ENCODE measurements around the gene BLM. TPM values are rescaled to one million over a fixed set of nuclear protein-coding genes. Genes with fewer than 3 reads are reported as not detected.
"Not testable (repeated sequence)": the region's sequence is repeated elsewhere in the genome, so short reads cannot be mapped to it uniquely, and the experiment has no call there.

BLM gene
- total RNA-seq, 2 donors from 2014 or later = 1.00 to 3.1 TPM

DNA sequence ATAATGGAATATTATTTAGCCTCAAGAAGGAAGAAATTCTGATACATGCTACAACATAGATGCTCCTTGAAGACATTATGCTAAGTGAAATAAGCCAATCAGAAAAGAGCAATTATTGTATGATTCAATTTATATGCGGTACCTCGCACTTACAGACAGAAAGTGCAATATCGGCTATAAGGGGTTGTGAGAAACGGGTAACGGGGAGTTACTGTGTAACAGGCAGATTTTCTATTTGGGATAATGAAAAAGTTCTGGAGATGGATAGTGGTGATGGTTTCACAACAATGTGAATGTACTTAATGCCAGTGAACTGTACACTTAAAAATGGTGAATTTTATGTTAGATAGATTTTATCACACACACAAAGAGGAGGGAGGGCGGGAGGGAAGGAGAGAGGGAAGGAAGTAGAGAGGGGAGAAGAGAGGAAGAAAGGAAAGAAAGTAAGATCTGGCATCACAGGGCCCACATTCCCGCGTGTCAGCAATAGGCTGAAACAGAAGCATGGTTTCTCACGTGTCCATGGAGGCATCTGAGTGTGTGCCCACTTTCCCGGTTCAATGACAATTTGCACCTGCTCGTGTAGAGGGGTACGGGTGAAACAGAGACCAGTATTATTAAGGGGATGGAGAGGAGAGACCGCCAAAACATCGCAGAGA is 700 bp upstream of the BLM start:
- no peak for DNase-seq (ENCODE audit: low spot score)
- intact Hi-C loops (cut with DNase I) = no loop called here

- no peak for DNase-seq (ENCODE audit: low spot score)
- intact Hi-C loops (cut with DNase I) = no loop called here
Observed at GRCh38 chr15:90718232-90718631, 1.1 kb downstream of the BLM start.

DNA sequence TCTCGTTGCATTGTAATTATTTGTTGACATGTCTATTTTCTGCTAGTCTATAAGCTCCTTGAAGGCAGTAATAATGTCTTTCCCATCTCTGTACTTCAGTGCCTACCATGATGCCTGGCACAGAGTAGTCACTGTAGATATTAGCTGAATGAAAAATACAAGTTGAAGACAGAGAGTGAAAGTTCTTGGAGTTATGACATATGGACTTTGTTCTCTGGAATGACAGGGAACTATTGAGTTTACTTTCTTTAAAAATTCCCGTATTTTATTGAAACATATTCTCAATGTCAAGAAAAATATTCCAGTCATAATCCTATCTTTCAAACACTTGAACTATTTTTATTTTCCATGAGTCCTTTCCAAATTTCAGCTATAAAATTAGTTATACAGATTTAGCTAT is 3.0 kb downstream of the BLM start:
- no peak for DNase-seq (ENCODE audit: low spot score)
- intact Hi-C loops (cut with DNase I) = no loop called here

DNA sequence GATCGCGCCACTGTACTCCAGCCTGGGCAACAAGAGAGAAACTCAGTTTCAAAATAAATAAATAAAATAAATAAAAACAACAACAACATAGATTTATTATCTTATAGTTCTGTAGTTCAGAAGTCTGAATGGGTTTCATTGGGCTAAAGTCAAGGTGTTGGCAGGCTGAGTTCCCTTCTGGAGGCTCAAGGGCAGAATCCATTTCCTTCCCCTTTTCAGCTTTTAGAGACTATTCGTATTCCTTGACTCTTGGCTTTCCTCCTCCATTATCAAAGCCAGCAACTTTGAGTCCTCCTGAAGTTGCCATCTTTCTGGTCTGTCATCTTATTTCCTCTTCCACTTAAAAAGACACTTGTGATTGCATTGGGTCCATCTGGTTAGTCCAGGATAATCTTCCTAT is 12.1 kb downstream of the BLM start:
- intact Hi-C loops (cut with DNase I) = no loop called here

GRCh38 chr15:90730290-90730689 is 13.1 kb downstream of the BLM start:
- intact Hi-C loops (cut with DNase I) = no loop called here

More for the DNA sequence above, 12.1 kb downstream of the BLM start:
- no peak for DNase-seq (ENCODE audit: low spot score)

DNA sequence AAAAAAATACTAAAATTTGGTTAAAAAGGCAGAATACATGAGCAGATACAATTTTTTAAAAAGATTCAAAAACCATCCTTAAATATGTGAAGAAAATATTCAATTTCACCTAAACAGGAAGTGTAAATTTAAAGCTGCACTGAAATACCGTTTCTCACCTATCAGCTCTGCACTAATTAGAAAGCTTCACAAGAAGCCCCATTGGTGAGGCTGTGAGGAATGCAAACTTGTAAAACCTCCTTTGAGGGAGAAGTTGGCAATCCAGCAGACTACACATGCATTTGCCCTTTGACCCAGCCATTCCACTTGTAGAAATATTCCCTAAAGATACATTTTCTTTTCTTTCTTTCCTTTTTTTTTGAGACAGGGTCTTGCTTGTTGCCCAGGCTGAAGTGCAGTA is 18.8 kb downstream of the BLM start:
- DNase-seq (ENCODE audit: low spot score) = no peak
- intact Hi-C loops (cut with DNase I) = no loop called here

More at GRCh38 chr15:90730290-90730689, 13.1 kb downstream of the BLM start:
- no peak for DNase-seq (ENCODE audit: low spot score)

DNA sequence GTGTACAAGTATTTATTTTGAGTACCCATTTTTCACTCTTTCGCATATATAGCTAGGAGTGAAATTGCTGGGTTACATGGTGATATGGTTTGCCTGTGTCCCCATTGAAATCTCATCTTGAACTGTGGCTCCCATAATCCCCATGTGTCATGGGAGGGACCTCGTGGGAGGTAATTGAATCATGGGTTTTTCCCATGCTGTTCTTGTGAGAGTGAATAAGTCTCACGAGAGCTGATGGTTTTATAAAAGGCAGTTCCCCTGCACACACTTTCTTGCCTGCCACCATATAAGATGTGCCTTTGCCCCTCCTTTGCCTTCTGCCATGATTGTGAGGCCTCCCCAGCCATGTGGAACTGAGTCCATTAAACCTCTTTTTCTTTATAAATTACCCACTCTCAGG is 23.4 kb downstream of the BLM start:
- DNase-seq (ENCODE audit: low spot score); intact Hi-C loops (cut with DNase I): not testable (repeated sequence)

GRCh38 chr15:90742087-90742486 is 24.9 kb downstream of the BLM start:
- DNase-seq (ENCODE audit: low spot score) = no peak
- intact Hi-C loops (cut with DNase I) = no loop called here

- DNase-seq (ENCODE audit: low spot score) = no peak
- intact Hi-C loops (cut with DNase I) = no loop called here
Observed at GRCh38 chr15:90743407-90743806, 26.3 kb downstream of the BLM start.

- DNase-seq (ENCODE audit: low spot score) = no peak
- intact Hi-C loops (cut with DNase I) = no loop called here
Observed at GRCh38 chr15:90744759-90745402, 27.7 kb downstream of the BLM start.

DNA sequence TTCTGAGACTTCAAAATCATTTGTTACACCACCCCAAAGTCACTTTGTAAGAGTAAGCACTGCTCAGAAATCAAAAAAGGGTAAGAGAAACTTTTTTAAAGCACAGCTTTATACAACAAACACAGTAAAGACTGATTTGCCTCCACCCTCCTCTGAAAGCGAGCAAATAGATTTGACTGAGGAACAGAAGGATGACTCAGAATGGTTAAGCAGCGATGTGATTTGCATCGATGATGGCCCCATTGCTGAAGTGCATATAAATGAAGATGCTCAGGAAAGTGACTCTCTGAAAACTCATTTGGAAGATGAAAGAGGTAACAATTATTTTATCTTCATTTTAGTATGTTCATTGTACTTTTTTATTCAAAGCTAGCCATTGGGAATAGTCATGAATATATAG is 32.6 kb downstream of the BLM start:
- intact Hi-C loops (cut with DNase I) = no loop called here
- DNase-seq (ENCODE audit: low spot score) = no peak

DNA sequence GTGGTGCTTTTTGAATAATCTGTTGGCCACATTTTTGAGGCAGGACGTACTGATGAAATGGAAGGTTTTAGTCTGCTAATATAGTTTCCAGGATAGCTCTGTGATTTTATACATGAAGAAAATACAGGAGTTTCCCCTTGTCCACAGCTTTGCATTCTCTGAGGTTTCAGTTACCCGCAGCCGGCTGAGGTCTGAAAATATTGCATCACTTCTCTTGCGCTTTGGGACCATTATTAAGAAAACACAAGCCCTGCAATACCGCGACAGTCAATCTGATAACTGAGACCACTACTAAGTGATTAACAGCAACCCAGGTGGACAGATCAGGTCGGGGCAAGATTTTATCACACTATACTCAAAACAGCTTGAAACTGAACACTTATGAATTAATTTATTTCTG is 33.0 kb downstream of the BLM start:
- intact Hi-C loops (cut with DNase I) = no loop called here
- DNase-seq (ENCODE audit: low spot score) = no peak

- intact Hi-C loops (cut with DNase I) = no loop called here
- DNase-seq (ENCODE audit: low spot score) = no peak
Observed at GRCh38 chr15:90751300-90751825, 34.2 kb downstream of the BLM start.

DNA sequence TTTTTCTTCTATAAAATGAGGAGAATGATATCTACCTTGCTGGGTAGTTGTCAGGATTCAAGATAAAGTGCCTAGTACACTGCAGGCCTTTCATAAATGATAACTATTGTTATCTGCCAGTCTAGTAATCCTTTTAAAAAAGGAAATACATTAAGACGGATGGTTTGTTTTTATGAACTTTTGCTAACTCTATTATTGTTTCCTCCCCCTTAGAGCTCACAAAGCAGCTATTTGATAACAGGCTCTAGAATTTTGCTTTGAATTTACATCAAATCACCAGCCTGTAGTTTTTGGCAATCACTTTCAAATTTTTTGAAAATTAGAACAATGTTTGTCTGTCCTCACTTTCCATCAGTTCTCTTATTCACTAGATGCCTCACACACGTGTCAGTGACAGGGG is 39.8 kb downstream of the BLM start:
- DNase-seq (ENCODE audit: low spot score) = no peak
- intact Hi-C loops (cut with DNase I) = no loop called here

DNA sequence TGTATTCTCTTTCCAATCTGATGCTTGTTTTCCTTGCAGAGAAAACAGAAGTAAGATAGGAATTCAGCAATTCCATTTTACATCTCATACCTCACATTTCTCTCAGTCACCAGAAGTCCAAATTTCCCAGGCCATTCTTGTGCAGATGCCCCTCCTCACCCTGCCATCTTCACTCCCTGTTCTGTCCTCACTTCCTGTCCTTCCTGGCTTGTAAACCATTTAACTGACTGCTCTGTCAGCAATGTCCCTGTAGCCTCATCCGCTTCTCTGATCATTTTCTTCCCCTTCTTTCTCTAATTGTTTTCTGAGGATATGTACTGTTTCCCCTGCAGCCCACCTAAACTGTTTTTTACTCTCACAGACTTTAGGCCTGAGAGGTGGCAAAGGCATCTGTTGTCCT is 40.3 kb downstream of the BLM start:
- no peak for DNase-seq (ENCODE audit: low spot score)
- intact Hi-C loops (cut with DNase I) = no loop called here

- DNase-seq (ENCODE audit: low spot score) = no peak
- intact Hi-C loops (cut with DNase I) = no loop called here
Observed at GRCh38 chr15:90760661-90761232, 43.6 kb downstream of the BLM start.

DNA sequence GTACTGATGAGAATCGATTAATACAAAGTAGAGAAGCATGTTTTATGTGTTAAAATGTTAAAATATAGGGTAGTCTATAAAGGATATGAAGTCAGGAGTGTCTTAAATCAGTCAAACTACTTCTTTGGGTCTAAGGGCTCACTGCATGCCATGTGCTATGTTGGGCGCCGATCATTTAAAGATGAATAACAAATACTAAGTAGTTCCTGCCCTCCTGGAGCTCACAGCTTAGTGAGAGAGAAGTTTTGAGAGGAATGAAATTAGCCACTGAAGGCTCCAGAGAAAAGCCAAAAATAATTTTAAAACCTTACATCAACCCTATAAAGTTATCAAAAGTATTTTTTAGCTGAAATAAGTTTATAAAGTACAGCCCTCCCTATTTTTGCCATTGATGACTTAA is 44.5 kb downstream of the BLM start:
- DNase-seq (ENCODE audit: low spot score) = no peak
- intact Hi-C loops (cut with DNase I) = no loop called here

DNA sequence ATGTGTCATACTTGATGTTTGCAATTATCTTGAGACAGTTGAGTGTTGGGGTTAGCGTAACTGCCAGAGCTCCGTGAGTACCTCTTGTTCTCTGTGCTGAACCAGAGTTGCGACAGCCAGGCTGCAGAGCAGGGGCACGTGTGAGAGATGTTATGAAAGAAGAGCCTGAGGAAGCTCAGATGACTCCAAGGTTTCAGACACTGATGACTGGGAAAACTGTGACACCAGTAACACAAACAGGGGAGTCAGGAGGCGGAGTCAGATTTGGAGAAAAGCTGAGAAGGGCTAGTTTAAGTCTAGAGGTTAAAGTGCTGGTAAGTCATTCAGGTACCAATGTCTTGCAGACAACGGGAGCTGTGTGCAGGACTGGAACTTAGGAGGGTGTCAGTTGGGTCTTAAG is 45.0 kb downstream of the BLM start:
- intact Hi-C loops (cut with DNase I) = no loop called here
- DNase-seq (ENCODE audit: low spot score) = peak; percentile 85

GRCh38 chr15:90763366-90764099 is 46.4 kb downstream of the BLM start:
- no peak for DNase-seq (ENCODE audit: low spot score)
- intact Hi-C loops (cut with DNase I) = no loop called here

DNA sequence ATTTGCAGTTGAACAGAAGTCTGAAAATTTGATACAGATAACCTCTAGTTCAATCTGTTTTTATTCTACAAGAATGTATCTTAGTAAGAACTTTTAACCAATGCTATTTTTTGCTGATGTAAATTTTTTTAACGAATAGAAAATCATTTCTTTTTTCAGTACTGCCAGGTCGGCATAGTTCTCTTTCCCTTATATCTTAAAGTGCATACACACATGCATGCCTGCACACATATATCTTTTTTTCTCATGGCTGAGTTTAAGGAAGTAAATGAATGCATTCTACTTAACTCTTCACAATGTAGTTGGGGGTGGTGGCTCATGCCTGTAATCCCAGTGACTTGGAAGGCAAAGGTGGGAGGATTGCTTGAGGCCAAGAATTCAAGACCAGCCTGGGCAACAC is 48.4 kb downstream of the BLM start:
- no peak for DNase-seq (ENCODE audit: low spot score)
- intact Hi-C loops (cut with DNase I) = no loop called here

All from posterior vena cava (tissue), 2 donors.